K562 (cell line): ENCODE measurements around the gene VWA8.

Experiments used
- EZH2 ChIP-seq: IDR thresholded peaks from 2 replicates; pipeline ENCODE4 v1.6.1; 2012; ENCODE audit warnings: low read depth, mild to moderate bottlenecking, inconsistent platforms, low read length, borderline replicate concordance
- KAT2B ChIP-seq: IDR thresholded peaks from one replicate; pipeline ENCODE4 v1.6.1; 2012; ENCODE audit warnings: low read depth, mild to moderate bottlenecking, control low read depth, inconsistent platforms, low read length, moderate library complexity
- KLF1 ChIP-seq: fragments of 450-650 bp; IDR thresholded peaks from 2 replicates; pipeline ENCODE4 v1.6.1; 2016; ENCODE audit warnings: missing genetic modification characterization, missing compliant biosample characterization
- MTA1 ChIP-seq: fragments of 450-650 bp; IDR thresholded peaks from 2 replicates; pipeline ENCODE4 v1.6.1; 2017; ENCODE audit warnings: borderline replicate concordance
- POLR2B ChIP-seq: fragments of 450-650 bp; IDR thresholded peaks from 2 replicates; pipeline ENCODE4 v1.6.1; 2018; ENCODE audit warnings: low read depth; ENCODE audit not compliant: partially characterized antibody
- PTTG1 ChIP-seq: fragments of 450-650 bp; IDR thresholded peaks from 2 replicates; pipeline ENCODE4 v1.6.1; 2016; ENCODE audit warnings: low read depth, mild to moderate bottlenecking, missing genetic modification characterization, missing compliant biosample characterization
- SPI1 ChIP-seq: IDR thresholded peaks from 2 replicates; pipeline ENCODE4 v1.6.1; 2011; ENCODE audit warnings: low read depth, low read length, control low read depth, borderline replicate concordance
- TAF15 ChIP-seq: fragments of 200-400 bp; formaldehyde crosslinking; IDR thresholded peaks from 2 replicates; pipeline ENCODE4 v1.6.1; 2017; ENCODE audit warnings: mild to moderate bottlenecking, low read depth, low read length, moderate library complexity
- USF1 ChIP-seq: sonication (generic); formaldehyde crosslinking; IDR thresholded peaks from 2 replicates; pipeline ENCODE4 v1.9.0; 2022; ENCODE audit warnings: mild to moderate bottlenecking, missing genetic modification reagents
- ZNF785 ChIP-seq: fragments of 250-450 bp; sonication (Bioruptor Pico); IDR thresholded peaks from 2 replicates; pipeline ENCODE4 v1.4.0; 2020; ENCODE audit warnings: mild to moderate bottlenecking
- TF ChIP-seq, protein P1 (sequence below): fragments of 450-650 bp; IDR thresholded peaks from 2 replicates; pipeline ENCODE4 v1.6.1; 2018; ENCODE audit not compliant: partially characterized antibody
- TF ChIP-seq, protein P2 (sequence below), 3 experiments: IDR thresholded peaks in 2 of 3; conservative IDR thresholded peaks in 1 of 3; 2 replicates each; pipeline ENCODE4 v1.5.1; 2011 to 2012; ENCODE audit warnings: low read length in 3 of 3, mild to moderate bottlenecking in 3 of 3, control low read depth in 2 of 3, improper control_type of control experiment in 1 of 3, inconsistent platforms in 1 of 3, low read depth in 1 of 3, mixed read lengths in 1 of 3, moderate library complexity in 1 of 3; ENCODE audit not compliant: insufficient read depth in 2 of 3
- TF ChIP-seq, protein P3 (sequence below), 2 experiments: fragments of 450-650 bp; formaldehyde crosslinking in 1 of 2; IDR thresholded peaks; 2 replicates each; pipeline versions ENCODE4 v1.4.0 to v1.6.1; 2014 to 2020; ENCODE audit warnings: mild to moderate bottlenecking in 2 of 2, borderline replicate concordance in 1 of 2, low read depth in 1 of 2
- TF ChIP-seq, protein P4 (sequence below): sonication (generic); formaldehyde crosslinking; IDR thresholded peaks from 2 replicates; pipeline ENCODE4 v1.9.0; 2022; ENCODE audit warnings: mild to moderate bottlenecking, missing genetic modification reagents

GRCh38 chr13:41682766-41683165 is 278.1 kb downstream of the VWA8 start:
- no peak for TF ChIP-seq KLF1 (tag)
- TF ChIP-seq EZH2: no peak
- no peak for TF ChIP-seq MTA1
- no peak for TF ChIP-seq POLR2B
- TF ChIP-seq TAF15: no peak
- TF ChIP-seq KAT2B: no peak
- TF ChIP-seq, protein P1, sequence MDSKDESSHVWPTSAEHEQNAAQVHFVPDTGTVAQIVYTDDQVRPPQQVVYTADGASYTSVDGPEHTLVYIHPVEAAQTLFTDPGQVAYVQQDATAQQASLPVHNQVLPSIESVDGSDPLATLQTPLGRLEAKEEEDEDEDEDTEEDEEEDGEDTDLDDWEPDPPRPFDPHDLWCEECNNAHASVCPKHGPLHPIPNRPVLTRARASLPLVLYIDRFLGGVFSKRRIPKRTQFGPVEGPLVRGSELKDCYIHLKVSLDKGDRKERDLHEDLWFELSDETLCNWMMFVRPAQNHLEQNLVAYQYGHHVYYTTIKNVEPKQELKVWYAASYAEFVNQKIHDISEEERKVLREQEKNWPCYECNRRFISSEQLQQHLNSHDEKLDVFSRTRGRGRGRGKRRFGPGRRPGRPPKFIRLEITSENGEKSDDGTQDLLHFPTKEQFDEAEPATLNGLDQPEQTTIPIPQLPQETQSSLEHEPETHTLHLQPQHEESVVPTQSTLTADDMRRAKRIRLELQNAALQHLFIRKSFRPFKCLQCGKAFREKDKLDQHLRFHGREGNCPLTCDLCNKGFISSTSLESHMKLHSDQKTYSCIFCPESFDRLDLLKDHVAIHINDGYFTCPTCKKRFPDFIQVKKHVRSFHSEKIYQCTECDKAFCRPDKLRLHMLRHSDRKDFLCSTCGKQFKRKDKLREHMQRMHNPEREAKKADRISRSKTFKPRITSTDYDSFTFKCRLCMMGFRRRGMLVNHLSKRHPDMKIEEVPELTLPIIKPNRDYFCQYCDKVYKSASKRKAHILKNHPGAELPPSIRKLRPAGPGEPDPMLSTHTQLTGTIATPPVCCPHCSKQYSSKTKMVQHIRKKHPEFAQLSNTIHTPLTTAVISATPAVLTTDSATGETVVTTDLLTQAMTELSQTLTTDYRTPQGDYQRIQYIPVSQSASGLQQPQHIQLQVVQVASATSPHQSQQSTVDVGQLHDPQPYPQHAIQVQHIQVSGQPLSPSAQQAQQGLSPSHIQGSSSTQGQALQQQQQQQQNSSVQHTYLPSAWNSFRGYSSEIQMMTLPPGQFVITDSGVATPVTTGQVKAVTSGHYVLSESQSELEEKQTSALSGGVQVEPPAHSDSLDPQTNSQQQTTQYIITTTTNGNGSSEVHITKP: no peak
- TF ChIP-seq, protein P2, sequence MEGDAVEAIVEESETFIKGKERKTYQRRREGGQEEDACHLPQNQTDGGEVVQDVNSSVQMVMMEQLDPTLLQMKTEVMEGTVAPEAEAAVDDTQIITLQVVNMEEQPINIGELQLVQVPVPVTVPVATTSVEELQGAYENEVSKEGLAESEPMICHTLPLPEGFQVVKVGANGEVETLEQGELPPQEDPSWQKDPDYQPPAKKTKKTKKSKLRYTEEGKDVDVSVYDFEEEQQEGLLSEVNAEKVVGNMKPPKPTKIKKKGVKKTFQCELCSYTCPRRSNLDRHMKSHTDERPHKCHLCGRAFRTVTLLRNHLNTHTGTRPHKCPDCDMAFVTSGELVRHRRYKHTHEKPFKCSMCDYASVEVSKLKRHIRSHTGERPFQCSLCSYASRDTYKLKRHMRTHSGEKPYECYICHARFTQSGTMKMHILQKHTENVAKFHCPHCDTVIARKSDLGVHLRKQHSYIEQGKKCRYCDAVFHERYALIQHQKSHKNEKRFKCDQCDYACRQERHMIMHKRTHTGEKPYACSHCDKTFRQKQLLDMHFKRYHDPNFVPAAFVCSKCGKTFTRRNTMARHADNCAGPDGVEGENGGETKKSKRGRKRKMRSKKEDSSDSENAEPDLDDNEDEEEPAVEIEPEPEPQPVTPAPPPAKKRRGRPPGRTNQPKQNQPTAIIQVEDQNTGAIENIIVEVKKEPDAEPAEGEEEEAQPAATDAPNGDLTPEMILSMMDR (IDR thresholded peaks at IDR 0.05 in 2 of 3, conservative IDR thresholded peaks at IDR 0.05 in 1 of 3; ENCODE audit: insufficient read depth in 2 of 3, low read depth in 1 of 3, low read length in 3 of 3): no peak
- no peak for TF ChIP-seq ZNF785
- TF ChIP-seq USF1 (CRISPR knock-in tag): no peak
- TF ChIP-seq PTTG1: no peak
- TF ChIP-seq, protein P3, sequence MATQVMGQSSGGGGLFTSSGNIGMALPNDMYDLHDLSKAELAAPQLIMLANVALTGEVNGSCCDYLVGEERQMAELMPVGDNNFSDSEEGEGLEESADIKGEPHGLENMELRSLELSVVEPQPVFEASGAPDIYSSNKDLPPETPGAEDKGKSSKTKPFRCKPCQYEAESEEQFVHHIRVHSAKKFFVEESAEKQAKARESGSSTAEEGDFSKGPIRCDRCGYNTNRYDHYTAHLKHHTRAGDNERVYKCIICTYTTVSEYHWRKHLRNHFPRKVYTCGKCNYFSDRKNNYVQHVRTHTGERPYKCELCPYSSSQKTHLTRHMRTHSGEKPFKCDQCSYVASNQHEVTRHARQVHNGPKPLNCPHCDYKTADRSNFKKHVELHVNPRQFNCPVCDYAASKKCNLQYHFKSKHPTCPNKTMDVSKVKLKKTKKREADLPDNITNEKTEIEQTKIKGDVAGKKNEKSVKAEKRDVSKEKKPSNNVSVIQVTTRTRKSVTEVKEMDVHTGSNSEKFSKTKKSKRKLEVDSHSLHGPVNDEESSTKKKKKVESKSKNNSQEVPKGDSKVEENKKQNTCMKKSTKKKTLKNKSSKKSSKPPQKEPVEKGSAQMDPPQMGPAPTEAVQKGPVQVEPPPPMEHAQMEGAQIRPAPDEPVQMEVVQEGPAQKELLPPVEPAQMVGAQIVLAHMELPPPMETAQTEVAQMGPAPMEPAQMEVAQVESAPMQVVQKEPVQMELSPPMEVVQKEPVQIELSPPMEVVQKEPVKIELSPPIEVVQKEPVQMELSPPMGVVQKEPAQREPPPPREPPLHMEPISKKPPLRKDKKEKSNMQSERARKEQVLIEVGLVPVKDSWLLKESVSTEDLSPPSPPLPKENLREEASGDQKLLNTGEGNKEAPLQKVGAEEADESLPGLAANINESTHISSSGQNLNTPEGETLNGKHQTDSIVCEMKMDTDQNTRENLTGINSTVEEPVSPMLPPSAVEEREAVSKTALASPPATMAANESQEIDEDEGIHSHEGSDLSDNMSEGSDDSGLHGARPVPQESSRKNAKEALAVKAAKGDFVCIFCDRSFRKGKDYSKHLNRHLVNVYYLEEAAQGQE (IDR thresholded peaks at IDR 0.05; ENCODE audit: borderline replicate concordance): no peak
- TF ChIP-seq, protein P3 (CRISPR knock-in tag; IDR thresholded peaks at IDR 0.05; ENCODE audit: low read depth): no peak
- TF ChIP-seq, protein P4, sequence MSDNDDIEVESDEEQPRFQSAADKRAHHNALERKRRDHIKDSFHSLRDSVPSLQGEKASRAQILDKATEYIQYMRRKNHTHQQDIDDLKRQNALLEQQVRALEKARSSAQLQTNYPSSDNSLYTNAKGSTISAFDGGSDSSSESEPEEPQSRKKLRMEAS: no peak
- no peak for TF ChIP-seq SPI1
